Skin epidermis (tissue), 12 donors: Measurements from ENCODE around the gene NXPH4.
A peak's percentile ranks its signal among the peaks of the same experiment; 100 is the strongest.

ENCODE experiments used
- H3K27ac ChIP-seq, 21 experiments: fragments of 200-600 bp; sonication (generic) in 11 of 21; one replicate each; pipeline ENCODE4 v1.5.0; 2020; ENCODE audit warnings: mild to moderate bottlenecking in 3 of 21, inconsistent platforms in 2 of 21, moderate library complexity in 2 of 21
- H3K4me3 ChIP-seq, 7 experiments: fragments of 200-600 bp; sonication (generic) in 2 of 7; one replicate each; pipeline ENCODE4 v1.5.0; 2020; ENCODE audit warnings: inconsistent platforms in 2 of 7, mild to moderate bottlenecking in 2 of 7, moderate library complexity in 1 of 7

NXPH4 gene

DNA sequence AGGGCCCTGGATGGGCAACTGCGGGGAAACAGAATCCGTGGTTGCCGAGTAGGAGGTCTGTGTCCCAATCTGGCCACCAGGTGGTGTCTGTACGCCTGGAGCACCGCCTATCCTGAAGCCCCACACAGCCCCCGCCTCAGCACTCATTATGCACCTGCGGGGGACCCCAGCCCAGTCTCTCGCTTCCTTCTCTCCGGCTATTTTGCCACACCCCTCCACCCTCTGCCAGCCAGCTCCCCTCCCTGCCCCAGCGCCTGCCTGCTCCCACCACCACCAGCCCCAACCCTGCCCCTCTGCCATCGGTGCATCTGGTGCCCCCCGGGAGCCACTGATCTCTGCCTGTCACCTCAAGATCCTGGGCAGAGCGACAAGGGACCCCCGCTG, 2.2 kb upstream of the NXPH4 start:
- no peak overlapping the region for H3K4me3 ChIP-seq
- peak overlapping the region in 1 of 21 experiments; percentile 24 for H3K27ac ChIP-seq

DNA sequence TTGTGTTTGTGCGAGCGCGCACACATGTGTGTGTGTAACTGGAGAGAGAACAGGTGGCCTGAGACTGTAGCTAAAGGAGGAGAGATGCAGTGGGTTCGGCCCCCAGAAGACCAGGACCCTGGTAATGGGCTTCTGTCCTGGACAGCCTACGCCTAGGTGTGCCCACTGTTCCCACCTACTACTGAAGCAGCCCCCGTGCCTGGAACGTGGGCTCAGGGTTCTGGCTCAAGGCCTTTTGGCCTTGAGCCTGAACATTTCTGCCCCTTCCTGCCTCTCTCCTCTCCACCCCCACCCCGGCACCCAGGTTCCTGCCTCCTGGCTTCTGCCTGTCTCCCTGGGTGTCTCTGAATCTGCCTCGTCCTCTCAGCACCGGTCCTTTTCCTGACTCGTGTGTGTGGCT, 1.5 kb upstream of the NXPH4 start:
- Histone ChIP-seq H3K4me3 (no peak overlapping the region), H3K27ac (peak overlapping the region in 1 of 21 experiments; percentile 76)

DNA sequence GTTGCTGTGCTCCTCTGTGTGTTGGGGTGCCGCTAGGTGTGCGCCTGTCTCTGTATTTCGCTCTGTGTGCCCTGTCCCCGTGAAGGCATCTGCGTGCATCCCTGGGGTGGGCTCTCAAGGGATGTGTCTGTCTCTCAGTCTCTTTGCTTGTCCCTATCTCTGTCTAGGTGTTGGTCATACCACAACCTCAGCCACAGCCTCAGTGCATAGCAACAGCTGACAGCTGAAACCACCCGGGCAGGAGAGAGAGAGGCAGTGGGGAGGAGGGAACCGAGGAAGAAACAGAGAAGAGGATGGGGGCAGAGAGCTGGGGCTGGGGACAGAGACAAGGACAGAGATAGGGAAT, 953 bp upstream of the NXPH4 start:
- H3K27ac ChIP-seq, result peak overlapping the region in 1 of 21 experiments; percentile 76
- H3K4me3 ChIP-seq, result peak overlapping the region in 2 of 7 experiments; percentile 47 to 52

DNA sequence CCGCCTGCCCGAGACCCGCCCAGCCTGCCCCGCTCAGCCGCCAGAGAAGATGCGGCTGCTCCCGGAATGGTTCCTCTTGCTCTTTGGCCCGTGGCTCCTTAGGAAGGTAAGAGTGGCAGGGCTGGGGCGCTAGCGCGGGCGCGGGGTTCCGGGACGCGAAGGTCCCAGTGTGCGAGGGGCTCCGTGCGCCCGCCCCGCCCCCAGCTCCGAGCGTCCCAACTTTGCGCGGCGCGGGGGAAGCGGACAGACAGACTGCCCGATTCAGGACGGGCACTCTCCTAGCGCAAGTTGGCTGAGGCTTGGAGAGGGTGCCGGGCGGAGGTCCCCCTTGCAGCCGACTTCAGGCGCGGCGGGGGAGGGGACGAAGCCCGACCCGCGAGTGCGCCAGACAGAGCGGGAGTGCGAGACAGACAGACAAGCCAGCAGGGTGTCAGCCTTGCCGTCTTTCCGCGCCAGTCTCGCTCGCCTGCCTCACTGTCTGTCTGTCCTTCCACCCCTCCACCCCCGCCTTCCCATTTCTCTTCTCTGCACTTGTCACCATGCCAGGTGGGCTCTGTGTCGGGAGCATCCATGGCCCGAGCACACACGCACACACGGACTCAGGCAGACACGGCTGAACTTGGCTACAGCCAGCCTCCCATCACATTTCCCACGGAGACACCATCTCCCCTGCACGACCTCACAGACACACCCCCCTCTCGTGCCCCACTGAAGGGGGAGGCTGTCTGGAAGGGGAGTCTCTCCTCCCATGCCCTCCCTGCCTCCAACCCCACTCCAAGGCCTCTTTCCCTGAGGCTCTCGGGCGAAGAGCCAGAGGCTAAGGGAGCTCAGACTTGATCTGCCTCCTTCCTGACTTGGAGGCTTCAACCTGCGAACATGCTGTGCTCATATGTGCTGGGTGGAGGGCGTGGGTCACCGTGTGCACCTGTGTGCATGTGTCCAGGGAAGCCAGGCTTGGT, 606 bp downstream of the NXPH4 start:
- H3K4me3 ChIP-seq, result peak overlapping the region; percentile 28 to 52 (median 33)
- H3K27ac ChIP-seq, result peak overlapping the region in 2 of 21 experiments; percentile 50 to 63

DNA sequence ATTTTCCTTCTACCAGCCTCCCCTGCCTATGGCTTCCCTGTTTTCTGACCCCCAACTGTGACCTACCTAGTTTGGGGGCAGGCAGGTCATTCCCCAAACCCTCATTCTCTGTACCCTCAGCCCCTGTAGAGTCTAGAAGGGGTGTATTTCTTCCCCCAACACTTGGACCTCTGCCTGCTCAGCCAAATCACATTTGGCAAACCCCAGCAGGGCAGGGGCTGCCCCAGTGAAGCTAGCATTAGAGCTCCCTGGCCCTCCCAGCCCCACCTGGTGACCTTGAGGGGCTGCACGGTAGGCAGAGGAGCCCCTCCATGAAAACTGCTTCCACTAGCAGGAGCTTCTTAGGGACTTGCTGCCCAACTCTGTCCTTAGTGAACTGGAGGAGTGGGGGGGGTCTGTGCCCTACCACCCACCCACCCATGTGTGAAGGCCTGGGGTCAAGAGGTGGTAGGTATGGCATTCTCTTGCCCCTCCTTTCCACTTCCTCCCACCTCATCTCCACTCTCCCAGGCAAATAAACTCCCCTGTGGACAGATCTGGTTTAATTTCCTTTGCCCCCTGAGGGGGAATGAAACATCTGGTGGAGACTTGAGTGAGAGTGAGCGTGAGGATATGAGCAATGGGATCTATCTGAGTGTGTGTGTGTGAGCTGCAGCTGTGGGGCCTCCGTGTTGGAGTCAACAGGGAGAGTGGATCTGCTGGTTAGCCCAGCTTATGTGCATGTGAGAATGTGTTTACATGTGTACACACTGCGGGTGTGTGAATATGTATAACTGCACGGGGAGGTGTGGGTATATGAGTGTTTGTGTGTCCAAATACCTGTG, 1.6 kb downstream of the NXPH4 start:
- Histone ChIP-seq H3K27ac (no peak overlapping the region), H3K4me3 (peak overlapping the region in 1 of 7 experiments; percentile 52)

DNA sequence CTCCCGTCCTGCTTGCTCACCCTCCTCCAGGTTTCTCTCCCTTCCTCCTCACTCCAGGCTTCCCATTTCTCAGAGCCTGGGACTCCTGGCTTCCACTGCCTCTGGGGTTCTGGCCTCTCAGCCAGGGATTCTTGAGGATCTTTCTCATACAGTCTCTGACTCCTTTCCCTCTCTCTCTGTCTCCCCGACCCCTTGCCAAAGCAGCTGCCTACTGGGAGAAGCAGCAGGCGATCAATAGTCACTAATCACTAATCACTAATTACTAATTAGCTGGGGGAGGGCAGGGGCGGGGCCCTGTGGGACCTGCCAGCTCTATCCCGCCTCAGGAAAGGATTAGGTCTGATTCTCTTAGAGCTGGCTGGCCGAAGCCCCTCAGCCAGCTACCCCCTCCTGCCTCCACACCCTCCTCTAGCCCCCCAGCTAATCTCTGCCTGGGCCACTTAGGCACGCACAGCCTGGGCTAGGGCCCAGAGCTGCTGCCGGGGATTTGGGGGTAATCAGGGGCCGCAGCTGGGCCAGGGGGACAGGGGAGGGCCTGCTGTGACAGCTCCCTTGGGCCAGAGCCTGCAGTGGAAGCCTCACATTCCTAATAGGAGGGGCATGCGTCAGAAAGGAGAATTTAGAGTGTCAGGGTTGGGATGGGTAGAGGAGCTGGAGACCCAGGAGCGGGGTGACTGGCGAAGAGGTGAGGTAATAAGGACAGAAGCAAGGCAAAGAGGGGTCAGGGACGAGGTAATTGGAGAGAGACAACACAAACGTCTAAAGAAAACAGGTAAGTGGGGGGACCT, 2.8 kb downstream of the NXPH4 start:
- Histone ChIP-seq H3K4me3 (no peak overlapping the region), H3K27ac (no peak overlapping the region)

DNA sequence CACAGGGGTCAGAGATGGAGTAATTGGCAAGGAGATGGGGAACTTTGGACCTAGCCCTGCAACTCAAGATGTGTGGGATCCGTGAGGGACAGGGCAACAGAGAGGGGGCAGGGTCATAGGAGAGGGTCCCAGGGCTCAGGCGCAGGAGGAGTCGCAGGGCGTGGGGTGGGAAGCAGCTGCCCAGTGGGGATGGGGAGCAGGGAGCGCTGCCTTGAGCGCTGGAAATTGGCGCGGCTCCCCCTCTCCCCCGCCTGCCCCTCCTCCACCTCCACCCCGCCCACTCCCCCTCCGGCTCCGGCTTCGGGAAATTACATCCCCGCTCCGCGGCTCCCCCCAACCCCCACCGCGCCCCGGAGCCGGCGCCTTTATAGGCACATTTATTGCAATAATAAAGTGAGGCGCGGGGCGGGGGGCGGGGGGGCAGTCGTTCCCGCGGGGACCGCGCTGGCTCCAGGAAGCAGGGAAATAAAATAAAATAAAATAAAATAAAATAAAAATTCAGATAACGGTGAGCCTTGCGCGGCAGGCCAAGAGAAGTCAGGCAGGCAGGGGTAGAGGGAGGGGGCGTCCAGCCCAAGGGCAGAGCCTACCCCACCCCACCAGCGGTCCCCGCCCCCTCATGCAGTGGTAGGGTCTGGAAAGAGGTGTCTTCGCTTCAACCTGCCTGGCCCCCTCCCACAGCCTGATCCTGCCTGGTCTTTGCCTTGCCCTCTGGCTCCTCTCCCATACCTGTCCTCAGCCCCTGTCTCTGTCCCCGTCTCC, 3.6 kb downstream of the NXPH4 start:
- H3K4me3 ChIP-seq, result no peak overlapping the region
- no peak overlapping the region for H3K27ac ChIP-seq

DNA sequence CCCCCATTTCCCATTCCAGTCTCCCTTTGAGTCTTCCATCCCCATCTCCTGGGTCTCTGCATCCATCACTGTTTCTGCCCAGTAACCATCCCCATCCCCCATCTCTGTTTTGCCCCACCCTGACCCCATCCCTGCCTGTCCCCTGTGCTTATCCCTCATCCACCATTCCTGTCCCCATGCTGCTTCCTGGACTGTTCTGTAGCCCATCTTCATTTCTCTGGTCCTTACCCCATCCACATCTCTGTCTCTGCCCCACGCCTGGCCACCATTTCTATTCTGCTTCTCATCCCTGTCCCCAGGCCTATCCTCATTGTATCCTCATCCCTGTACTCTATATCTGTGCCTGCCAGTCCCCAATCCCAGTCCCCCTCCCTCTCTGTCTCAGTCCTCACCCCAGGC, 4.2 kb downstream of the NXPH4 start:
- Histone ChIP-seq H3K4me3 (no peak overlapping the region), H3K27ac (no peak overlapping the region)

DNA sequence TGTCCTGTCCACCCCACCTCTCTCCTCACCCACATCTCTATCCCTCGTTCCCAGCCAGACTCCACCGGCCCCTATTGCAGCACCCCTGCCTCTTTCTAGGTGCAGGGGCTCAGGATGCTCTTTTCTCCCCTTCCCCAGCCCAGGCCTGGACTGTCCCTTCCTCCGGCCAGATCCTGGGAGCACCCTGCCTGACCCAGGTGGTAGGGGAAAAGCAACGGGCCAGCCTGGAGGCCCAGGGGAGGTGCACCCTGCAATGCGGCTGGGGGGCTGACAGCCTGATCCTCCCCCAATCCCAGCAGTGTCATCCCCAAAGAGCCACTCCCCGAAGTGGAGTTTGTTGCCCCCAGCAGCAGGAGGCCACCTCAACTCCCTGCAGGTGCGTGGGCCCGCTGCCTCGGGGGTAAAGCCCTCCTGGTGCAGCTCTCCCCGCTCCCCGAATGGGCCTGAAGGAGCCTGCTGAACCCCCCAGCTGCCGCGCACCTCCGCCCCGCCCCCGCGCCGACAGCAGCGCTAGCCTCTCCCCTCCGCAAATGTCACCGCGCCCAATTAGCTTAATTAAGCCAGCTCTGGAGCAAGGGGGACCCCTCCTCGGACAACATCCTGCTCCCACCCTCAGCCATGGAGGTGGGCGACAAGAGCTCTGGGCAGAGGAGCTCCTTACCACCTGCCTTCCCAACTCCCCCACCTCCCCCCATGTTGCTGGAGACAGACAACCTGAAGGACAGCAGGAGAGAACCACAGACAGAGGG, 4.7 kb downstream of the NXPH4 start:
- Histone ChIP-seq H3K27ac (no peak overlapping the region), H3K4me3 (no peak overlapping the region)

DNA sequence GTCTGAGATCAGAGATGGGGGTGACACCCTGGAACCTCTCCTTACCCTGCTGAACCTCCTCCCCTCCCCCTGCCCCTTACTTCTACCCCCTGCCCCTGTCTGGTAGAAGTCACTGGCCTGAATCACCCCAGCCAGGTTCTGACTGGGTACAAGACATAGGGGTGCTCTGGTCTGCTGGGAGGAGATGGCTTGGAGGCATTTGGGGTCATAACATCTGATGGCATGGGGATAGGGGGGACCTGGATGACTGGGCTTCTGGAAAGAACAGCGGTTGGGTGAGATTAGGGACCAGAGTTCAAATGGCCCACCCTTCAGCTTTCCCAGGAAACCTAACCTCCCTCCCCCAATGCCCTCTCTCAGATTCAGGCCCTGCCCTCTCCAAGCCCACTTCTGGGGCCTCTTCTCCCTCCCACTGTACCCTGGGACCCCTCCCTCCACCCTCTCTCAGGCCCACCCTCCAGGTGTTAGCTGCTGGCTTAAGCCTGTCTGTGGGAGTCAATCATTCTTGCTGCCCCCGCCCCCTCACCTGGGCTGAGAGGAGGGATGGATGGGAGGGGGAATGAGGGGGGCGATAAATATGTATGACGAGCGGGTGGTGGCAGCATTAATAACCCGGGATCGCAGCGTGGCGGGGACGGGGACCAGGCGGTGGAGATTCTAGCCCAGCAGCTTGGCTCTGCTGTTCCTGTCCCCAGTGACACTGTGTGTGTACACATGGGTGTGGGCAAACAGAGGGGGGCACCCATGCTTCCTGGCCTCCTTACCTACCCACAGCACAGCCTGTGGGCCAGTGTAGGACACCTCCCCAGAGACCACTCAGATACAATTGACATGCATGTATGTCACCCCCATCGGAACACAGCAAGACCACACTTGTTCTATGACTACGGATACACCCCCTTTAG, 5.9 kb downstream of the NXPH4 start:
- Histone ChIP-seq H3K27ac (no peak overlapping the region), H3K4me3 (no peak overlapping the region)

DNA sequence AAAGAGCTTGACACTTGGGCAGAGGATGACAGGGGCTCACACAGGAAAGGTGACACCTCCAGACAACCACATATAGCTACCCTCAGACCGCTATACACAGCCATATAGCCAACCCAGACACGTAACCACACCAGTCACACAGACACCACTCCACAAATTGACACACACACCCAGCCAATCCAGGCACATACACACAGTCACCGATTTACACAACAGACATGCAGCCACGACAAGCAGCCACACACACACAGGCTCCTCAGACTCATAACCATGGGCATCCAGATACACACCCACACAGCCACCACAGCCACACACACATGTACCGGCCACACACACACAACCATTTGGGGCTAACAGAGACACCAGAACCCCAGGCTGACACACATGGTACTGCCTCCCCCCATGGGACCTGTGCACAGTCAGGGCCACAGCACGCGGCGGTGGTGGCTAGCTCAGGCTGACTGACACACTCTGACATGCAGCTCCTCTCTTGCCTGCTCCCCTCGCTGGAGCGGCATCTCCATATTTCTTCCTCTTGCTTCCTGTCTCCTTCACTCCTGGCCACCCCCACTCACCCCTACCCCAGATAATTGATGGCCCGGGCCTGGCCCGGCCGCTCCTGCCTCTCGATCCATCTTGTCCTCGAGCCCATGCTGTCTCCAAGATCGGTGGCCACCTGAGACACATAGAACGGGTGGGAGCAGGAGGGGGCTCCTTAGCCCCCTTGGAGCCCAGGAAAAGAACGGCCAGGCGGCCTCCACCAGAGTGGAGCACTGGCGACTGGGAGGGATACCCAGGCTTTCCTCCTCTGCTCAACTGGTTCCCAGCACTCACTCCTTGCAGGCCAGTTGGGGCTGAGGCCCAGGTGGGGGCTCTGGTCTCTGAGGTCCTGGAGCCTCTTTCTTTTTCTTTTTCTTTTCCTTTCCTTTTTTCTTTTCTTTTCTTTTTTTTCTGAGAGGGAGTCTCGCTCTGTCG, 6.9 kb downstream of the NXPH4 start:
- H3K27ac ChIP-seq, result no peak overlapping the region

DNA sequence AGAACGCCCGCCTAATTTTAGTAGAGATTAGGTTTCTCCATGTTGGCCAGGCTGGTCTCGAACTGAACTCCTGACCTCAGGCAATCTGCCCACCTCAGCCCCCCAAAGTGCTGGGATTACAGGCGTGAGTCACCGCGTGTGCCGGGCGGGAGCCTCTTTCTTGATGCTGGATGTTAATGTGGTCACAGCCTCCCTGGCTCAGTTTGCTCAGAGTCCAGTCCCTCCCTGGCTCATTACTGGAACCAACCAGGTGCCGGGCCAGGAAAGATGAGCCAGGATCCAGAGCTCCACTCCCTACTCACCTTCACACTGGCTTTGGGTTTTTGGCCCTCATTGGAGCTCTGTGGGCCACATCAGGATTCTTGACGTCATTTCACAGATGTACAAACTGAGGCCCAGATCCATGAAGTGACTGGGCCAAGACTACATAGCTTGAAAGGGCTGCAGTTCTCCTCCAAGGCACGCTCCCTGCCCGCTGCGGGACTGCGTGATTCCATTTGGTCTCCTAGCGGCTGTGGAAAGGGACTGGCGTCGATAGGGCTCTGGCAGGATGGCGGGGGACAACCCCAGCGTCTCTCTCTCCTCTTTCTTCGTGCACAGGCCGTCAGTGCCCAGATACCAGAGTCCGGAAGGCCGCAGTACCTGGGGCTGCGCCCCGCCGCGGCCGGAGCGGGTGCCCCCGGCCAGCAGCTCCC, 7.8 kb downstream of the NXPH4 start:
- H3K27ac ChIP-seq, result no peak overlapping the region
- no peak overlapping the region for H3K4me3 ChIP-seq

More for the DNA sequence above, 6.9 kb downstream of the NXPH4 start:
- H3K4me3 ChIP-seq, result no peak overlapping the region

DNA sequence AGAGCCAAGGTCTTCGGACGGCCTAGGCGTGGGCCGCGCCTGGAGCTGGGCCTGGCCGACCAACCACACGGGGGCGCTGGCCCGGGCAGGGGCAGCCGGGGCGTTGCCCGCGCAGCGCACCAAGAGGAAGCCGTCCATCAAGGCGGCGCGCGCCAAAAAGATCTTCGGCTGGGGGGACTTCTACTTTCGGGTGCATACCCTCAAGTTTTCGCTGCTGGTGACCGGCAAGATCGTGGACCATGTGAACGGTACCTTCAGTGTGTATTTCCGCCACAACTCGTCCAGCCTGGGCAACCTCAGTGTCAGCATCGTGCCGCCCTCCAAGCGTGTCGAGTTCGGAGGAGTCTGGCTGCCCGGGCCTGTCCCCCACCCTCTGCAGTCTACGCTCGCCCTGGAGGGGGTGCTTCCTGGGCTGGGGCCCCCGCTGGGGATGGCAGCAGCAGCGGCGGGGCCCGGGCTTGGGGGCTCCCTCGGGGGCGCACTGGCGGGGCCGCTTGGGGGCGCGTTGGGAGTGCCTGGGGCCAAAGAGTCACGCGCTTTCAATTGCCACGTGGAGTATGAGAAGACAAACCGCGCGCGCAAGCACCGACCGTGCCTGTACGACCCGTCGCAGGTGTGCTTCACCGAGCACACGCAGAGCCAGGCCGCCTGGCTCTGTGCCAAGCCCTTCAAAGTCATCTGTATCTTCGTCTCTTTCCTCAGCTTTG, 8.5 kb downstream of the NXPH4 start:
- Histone ChIP-seq H3K27ac (no peak overlapping the region), H3K4me3 (no peak overlapping the region)

DNA sequence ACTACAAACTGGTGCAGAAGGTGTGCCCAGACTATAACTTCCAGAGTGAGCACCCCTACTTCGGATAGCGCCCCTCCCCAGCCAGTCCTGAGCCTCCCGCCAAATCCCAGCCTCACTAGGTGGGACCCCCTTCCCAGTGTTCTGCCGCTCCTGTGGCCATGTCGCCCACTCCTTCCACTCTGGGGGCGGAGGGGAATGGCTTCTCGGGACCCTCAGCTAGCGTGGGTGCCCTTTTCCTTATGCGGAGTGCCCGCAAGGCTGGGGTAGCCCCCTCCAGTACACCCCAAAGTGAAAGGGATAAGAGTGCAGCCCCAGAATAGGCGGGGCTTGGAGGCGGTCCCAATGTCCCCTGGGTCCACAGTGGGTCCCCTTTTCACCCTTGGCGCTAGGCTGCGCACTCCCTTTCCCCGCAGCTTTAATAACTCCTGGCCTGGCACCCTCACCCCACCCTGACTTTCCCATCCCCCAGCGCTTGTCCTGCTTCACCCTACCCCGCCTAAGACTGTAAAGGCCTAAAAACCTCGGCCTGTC, 9.2 kb downstream of the NXPH4 start:
- Histone ChIP-seq H3K4me3 (no peak overlapping the region), H3K27ac (peak overlapping the region in 1 of 21 experiments; percentile 0)
